GM19239 (cell line): ENCODE measurements around the gene MSRB2.

ENCODE experiments used
- DNase-seq: peaks from one replicate; pipeline ENCODE4 v3.0.0; 2011; ENCODE audit warnings: low spot score; ENCODE audit not compliant: insufficient read length
- FAIRE-seq: peaks from 2 replicates; lab custom pipeline; 2011; peaks lifted over from hg19 to GRCh38; lab: Jason Lieb, UNC

MSRB2 gene

GRCh38 chr10:23157239-23157681 is 61.9 kb downstream of the MSRB2 start:
- no peak for FAIRE-seq
- no peak for DNase-seq

- FAIRE-seq, result no peak
- no peak for DNase-seq
Observed at GRCh38 chr10:23157691-23158369, 62.5 kb downstream of the MSRB2 start.

GRCh38 chr10:23158370-23158769 is 63.0 kb downstream of the MSRB2 start:
- peak; percentile 54 for DNase-seq
- peak; percentile 93 for FAIRE-seq

GRCh38 chr10:23171232-23171876 is 76.0 kb downstream of the MSRB2 start:
- DNase-seq (no peak), FAIRE-seq (no peak)
